Astrocyte (in vitro differentiated cells and primary cell): ENCODE measurements around the gene MPST. TPM values are rescaled to one million over a fixed set of nuclear protein-coding genes. Genes with fewer than 3 reads are reported as not detected.

ENCODE experiments used
- DNase-seq: peaks from one replicate; pipeline ENCODE4 v3.0.0-alpha.2; 2010; ENCODE audit warnings: low read depth
- FAIRE-seq: peaks from 2 replicates; lab custom pipeline; 2011; peaks lifted over from hg19 to GRCh38; lab: Jason Lieb, UNC
- H2AFZ ChIP-seq: 2 replicates; pipeline ENCODE4 v1.6.0; 2012; ENCODE audit warnings: low read depth, low read length, inconsistent platforms
- H3K27ac ChIP-seq: 2 replicates; pipeline ENCODE4 v1.5.1; 2011; ENCODE audit warnings: low read depth, low read length, inconsistent platforms
- H3K27me3 ChIP-seq: 2 replicates; pipeline ENCODE4 v1.6.0; 2011; ENCODE audit warnings: low read length, inconsistent platforms; ENCODE audit not compliant: insufficient read depth
- H3K36me3 ChIP-seq: 2 replicates; pipeline ENCODE4 v1.5.1; 2011; ENCODE audit warnings: low read length, inconsistent platforms; ENCODE audit not compliant: insufficient read depth
- H3K4me1 ChIP-seq: 2 replicates; pipeline ENCODE4 v1.5.1; 2011; ENCODE audit warnings: low read length, inconsistent platforms; ENCODE audit not compliant: insufficient read depth
- H3K4me2 ChIP-seq: 2 replicates; pipeline ENCODE4 v1.6.0; 2012; ENCODE audit warnings: low read length, inconsistent platforms
- H3K4me3 ChIP-seq: 2 replicates; pipeline ENCODE4 v1.5.1; 2011; ENCODE audit warnings: low read depth, mild to moderate bottlenecking, low read length, inconsistent platforms; ENCODE audit not compliant: insufficient read depth
- H3K79me2 ChIP-seq: 2 replicates; pipeline ENCODE4 v1.6.0; 2012; ENCODE audit warnings: mild to moderate bottlenecking, low read length, inconsistent platforms; ENCODE audit not compliant: insufficient read depth
- H3K9ac ChIP-seq: 2 replicates; pipeline ENCODE4 v1.6.0; 2012; ENCODE audit warnings: mild to moderate bottlenecking, low read length, inconsistent platforms
- H3K9me3 ChIP-seq: 2 replicates; pipeline ENCODE4 v1.5.1; 2012; ENCODE audit warnings: low read depth, mild to moderate bottlenecking, low read length, inconsistent platforms; ENCODE audit not compliant: insufficient read depth
- H4K20me1 ChIP-seq: 2 replicates; pipeline ENCODE4 v1.6.0; 2012; ENCODE audit warnings: low read length, inconsistent platforms; ENCODE audit not compliant: insufficient read depth
- H3K27ac Mint-ChIP-seq: one replicate; pipeline ENCODE4 v1.8.0; 2021; ENCODE audit warnings: mild to moderate bottlenecking, mixed read lengths; ENCODE audit not compliant: unreplicated experiment
- H3K27me3 Mint-ChIP-seq: one replicate; pipeline ENCODE4 v1.8.0; 2021; ENCODE audit warnings: low read depth, mixed read lengths; ENCODE audit not compliant: unreplicated experiment
- H3K36me3 Mint-ChIP-seq: one replicate; pipeline ENCODE4 v1.8.0; 2021; ENCODE audit warnings: low read depth, mixed read lengths; ENCODE audit not compliant: unreplicated experiment
- H3K4me1 Mint-ChIP-seq: one replicate; pipeline ENCODE4 v1.8.0; 2021; ENCODE audit warnings: low read depth, mixed read lengths; ENCODE audit not compliant: unreplicated experiment
- H3K4me3 Mint-ChIP-seq: one replicate; pipeline ENCODE4 v1.8.0; 2021; ENCODE audit warnings: mild to moderate bottlenecking, moderate library complexity, mixed read lengths; ENCODE audit not compliant: unreplicated experiment
- H3K9me3 Mint-ChIP-seq: one replicate; pipeline ENCODE4 v1.8.0; 2021; ENCODE audit warnings: mild to moderate bottlenecking, mixed read lengths; ENCODE audit not compliant: unreplicated experiment
- EZH2 ChIP-seq: IDR thresholded peaks from 2 replicates; pipeline ENCODE4 v1.6.1; 2012; ENCODE audit warnings: mild to moderate bottlenecking, low read length, inconsistent platforms; ENCODE audit not compliant: insufficient read depth
- total RNA-seq: library from RNA; stranded (reverse); gene quantifications from 2 replicates; pipeline ENCODE4 v1.2.1, GENCODE V29; 2021
- TF ChIP-seq, protein P1 (sequence below): IDR thresholded peaks from 2 replicates; pipeline ENCODE4 v1.5.1; 2011; ENCODE audit warnings: low read depth, mild to moderate bottlenecking, inconsistent platforms, low read length, moderate library complexity; ENCODE audit not compliant: insufficient read depth

The MPST gene
- total RNA-seq, 1 donor from 2014 or later = 67.8 TPM

GRCh38 chr22:37058917-37059701, 39.6 kb downstream of the MPST start:
- H3K9me3 Mint-ChIP-seq = no peaks in the 10 kb centered on the region
- DNase-seq (no peak), FAIRE-seq (no peak)
- H3K27me3 Mint-ChIP-seq = peaks cover 8% of the 10 kb centered on the region
- H3K4me1 ChIP-seq = no peaks in the 10 kb centered on the region
- H3K9me3 ChIP-seq = no peaks in the 10 kb centered on the region
- peaks cover 20% of the 10 kb centered on the region for H3K36me3 Mint-ChIP-seq
- H3K4me2 ChIP-seq = no peak overlapping the region
- no peak overlapping the region for H3K27ac ChIP-seq
- H3K4me1 Mint-ChIP-seq = peaks cover 2% of the 10 kb centered on the region
- no peaks in the 10 kb centered on the region for H3K27me3 ChIP-seq
- H2AFZ ChIP-seq = no peak overlapping the region
- H3K36me3 ChIP-seq = peaks cover 3% of the 10 kb centered on the region
- TF ChIP-seq EZH2 = no peak
- TF ChIP-seq, protein P1, sequence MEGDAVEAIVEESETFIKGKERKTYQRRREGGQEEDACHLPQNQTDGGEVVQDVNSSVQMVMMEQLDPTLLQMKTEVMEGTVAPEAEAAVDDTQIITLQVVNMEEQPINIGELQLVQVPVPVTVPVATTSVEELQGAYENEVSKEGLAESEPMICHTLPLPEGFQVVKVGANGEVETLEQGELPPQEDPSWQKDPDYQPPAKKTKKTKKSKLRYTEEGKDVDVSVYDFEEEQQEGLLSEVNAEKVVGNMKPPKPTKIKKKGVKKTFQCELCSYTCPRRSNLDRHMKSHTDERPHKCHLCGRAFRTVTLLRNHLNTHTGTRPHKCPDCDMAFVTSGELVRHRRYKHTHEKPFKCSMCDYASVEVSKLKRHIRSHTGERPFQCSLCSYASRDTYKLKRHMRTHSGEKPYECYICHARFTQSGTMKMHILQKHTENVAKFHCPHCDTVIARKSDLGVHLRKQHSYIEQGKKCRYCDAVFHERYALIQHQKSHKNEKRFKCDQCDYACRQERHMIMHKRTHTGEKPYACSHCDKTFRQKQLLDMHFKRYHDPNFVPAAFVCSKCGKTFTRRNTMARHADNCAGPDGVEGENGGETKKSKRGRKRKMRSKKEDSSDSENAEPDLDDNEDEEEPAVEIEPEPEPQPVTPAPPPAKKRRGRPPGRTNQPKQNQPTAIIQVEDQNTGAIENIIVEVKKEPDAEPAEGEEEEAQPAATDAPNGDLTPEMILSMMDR = no peak
- no peak overlapping the region for H3K4me3 ChIP-seq
- no peak overlapping the region for H3K9ac ChIP-seq
- no peak overlapping the region for H3K4me3 Mint-ChIP-seq
- H3K79me2 ChIP-seq = no peaks in the 10 kb centered on the region
- H3K27ac Mint-ChIP-seq = no peak overlapping the region
- peaks cover 9% of the 10 kb centered on the region for H4K20me1 ChIP-seq

- Histone ChIP-seq H3K79me2 (no peaks in the 10 kb centered on the region), H3K9ac (no peak overlapping the region), H3K27me3 (no peaks in the 10 kb centered on the region), H3K4me1 (no peaks in the 10 kb centered on the region), H3K9me3 (no peaks in the 10 kb centered on the region), H3K4me2 (no peak overlapping the region), H3K27ac (no peak overlapping the region), H2AFZ (no peak overlapping the region), H3K36me3 (peaks cover 3% of the 10 kb centered on the region), H4K20me1 (peaks cover 9% of the 10 kb centered on the region), H3K4me3 (no peak overlapping the region)
- Mint-ChIP-seq H3K27ac (no peak overlapping the region), H3K36me3 (peaks cover 23% of the 10 kb centered on the region), H3K4me3 (no peak overlapping the region), H3K4me1 (peaks cover 2% of the 10 kb centered on the region), H3K9me3 (no peaks in the 10 kb centered on the region), H3K27me3 (peaks cover 11% of the 10 kb centered on the region)
- FAIRE-seq = no peak
- DNase-seq = no peak
- no peak for TF ChIP-seq EZH2
- TF ChIP-seq, protein P1 = no peak
Measured at GRCh38 chr22:37059876-37060449, 40.4 kb downstream of the MPST start.
